Upper lobe of right lung (tissue), 1 donor: ENCODE results near the gene FIP1L1. TPM values are rescaled to one million over a fixed set of nuclear protein-coding genes. Genes with fewer than 3 reads are reported as not detected.
"Not testable (repeated sequence)": the region's sequence is repeated elsewhere in the genome, so short reads cannot be mapped to it uniquely, and the experiment has no call there.

Experiments used
- ATAC-seq: fragments of 200-7000 bp; cut with Tn5 transposase; one replicate; pipeline ENCODE4 v1.9.1; 2020; ENCODE audit warnings: mild to moderate bottlenecking, moderate library complexity
- DNase-seq: peaks from one replicate; pipeline ENCODE4 v3.0.0-alpha.2; 2020
- H3K27ac ChIP-seq: fragments of 200-600 bp; one replicate; pipeline ENCODE4 v1.8.0; 2022
- H3K27me3 ChIP-seq: fragments of 200-600 bp; one replicate; pipeline ENCODE4 v1.8.0; 2022; ENCODE audit warnings: mild to moderate bottlenecking
- H3K36me3 ChIP-seq: fragments of 200-600 bp; one replicate; pipeline ENCODE4 v1.8.0; 2022
- H3K4me1 ChIP-seq: fragments of 200-600 bp; one replicate; pipeline ENCODE4 v1.8.0; 2022
- H3K4me3 ChIP-seq: fragments of 200-600 bp; one replicate; pipeline ENCODE4 v1.8.0; 2022; ENCODE audit warnings: mild to moderate bottlenecking
- H3K9me3 ChIP-seq: fragments of 200-600 bp; one replicate; pipeline ENCODE4 v1.8.0; 2022
- intact Hi-C: fragments of 100-400 bp; cut with DNase I; formaldehyde crosslinking; loops from one replicate; pipeline ENCODE4 v1.11.0; 2022
- total RNA-seq: library from RNA; stranded (reverse); fragmentation: NEBNext Ultra II Directional; extraction: Animal tissue kit (Norgen Biotek cat#: 25700); gene quantifications from one replicate; pipeline ENCODE4 v1.2.1, GENCODE V29; 2021
- TF ChIP-seq, protein P1 (sequence below): fragments of 200-600 bp; IDR thresholded peaks from one replicate; pipeline ENCODE4 v1.8.0; 2022; ENCODE audit warnings: antibody characterized with exemption
- donor health status: DM: no; HTN: yes; CAD: no; lungs with severe emphysema.

Gene FIP1L1
- total RNA-seq, 1 donor from 2014 or later: 39.0 TPM

DNA sequence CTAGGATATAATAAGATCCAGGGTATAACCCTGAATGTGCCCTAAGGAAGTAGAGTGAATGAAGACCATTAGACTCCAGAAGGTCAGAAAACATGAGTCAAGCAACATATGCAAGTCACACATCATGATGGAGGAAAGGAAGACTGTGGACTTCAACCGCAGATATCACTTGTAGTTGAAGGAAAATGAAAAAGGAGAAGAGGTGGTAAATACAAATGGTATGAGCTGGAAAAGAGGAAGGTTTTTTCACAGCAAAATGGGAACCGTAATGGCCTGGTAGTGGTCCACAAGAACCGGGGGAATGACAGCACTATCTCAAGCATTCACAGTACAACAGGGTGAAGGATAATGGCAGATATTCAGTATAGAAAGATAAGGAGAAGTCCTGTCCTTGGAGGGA, 6.4 kb upstream of the FIP1L1 start:
- intact Hi-C loops: no loop called here
- ATAC-seq (no peak), DNase-seq (no peak)
- Histone ChIP-seq H3K4me3 (no peak overlapping the region), H3K4me1 (no peaks in the 10 kb centered on the region), H3K9me3 (no peaks in the 10 kb centered on the region), H3K27me3 (peaks cover 9% of the 10 kb centered on the region), H3K27ac (no peak overlapping the region), H3K36me3 (no peaks in the 10 kb centered on the region)
- TF ChIP-seq, protein P1, sequence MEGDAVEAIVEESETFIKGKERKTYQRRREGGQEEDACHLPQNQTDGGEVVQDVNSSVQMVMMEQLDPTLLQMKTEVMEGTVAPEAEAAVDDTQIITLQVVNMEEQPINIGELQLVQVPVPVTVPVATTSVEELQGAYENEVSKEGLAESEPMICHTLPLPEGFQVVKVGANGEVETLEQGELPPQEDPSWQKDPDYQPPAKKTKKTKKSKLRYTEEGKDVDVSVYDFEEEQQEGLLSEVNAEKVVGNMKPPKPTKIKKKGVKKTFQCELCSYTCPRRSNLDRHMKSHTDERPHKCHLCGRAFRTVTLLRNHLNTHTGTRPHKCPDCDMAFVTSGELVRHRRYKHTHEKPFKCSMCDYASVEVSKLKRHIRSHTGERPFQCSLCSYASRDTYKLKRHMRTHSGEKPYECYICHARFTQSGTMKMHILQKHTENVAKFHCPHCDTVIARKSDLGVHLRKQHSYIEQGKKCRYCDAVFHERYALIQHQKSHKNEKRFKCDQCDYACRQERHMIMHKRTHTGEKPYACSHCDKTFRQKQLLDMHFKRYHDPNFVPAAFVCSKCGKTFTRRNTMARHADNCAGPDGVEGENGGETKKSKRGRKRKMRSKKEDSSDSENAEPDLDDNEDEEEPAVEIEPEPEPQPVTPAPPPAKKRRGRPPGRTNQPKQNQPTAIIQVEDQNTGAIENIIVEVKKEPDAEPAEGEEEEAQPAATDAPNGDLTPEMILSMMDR: no peak

DNA sequence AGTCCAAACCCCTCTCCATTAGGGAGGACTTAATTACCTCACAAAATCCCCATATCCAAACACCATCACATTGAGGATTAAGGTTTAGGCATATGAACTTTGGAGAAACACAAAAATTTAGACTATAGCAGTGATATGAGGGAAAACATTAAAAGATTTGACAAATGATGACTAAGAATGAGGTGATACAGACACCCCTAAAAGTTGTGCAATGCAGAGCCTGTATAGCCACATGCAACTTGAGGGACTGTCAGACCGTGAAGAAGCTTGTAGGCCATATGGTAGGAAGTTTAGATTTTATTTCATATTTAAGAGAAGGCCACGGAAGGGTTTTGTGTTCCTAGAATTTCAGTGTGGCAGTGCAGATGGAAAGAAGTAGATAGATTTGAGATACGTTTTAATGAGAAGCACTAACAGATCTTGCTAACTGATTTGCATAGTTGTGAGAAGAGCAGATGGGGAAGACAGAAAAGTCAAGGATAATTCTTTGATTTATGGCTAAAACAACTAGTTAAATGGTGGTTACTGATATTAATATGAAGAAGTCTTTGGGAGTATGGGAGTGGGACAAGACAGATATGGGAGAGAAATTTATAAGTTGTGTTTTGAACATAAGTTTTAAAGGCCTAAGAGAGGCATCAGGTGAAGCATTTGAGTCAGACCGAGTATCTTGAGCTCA, 5.5 kb upstream of the FIP1L1 start:
- intact Hi-C loops: no loop called here

DNA sequence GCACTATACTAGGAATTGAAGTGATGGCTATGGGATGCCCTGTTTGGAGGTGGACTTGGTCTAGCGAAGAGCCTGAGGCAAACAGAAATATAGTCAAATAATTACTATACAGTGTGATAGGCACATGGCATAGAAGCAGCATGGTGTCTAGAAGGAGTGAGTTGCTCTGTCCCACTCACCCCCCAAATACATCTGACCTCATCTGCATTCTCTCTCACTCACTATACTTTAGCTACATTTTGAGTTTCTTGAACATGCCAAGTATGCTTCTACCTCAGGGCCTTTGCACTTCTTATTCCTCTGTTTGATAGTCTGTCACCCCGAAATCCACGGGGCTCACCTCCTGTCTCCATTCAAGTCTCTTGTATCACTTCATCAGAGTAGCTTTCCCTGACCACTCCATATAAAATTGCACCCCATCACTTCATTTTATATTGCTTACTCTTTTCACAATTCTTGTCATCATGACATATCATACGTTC, 2.6 kb upstream of the FIP1L1 start:
- peaks cover 16% of the 10 kb centered on the region for H3K4me1 ChIP-seq
- H3K27ac ChIP-seq: no peak overlapping the region
- H3K36me3 ChIP-seq: no peaks in the 10 kb centered on the region
- no peak for ATAC-seq
- H3K4me3 ChIP-seq: no peak overlapping the region
- no peaks in the 10 kb centered on the region for H3K9me3 ChIP-seq
- TF ChIP-seq, protein P1: no peak
- H3K27me3 ChIP-seq: peaks cover 9% of the 10 kb centered on the region
- intact Hi-C loops: no loop called here
- DNase-seq: no peak

More for the DNA sequence above, 5.5 kb upstream of the FIP1L1 start:
- DNase-seq: no peak
- peaks cover 9% of the 10 kb centered on the region for H3K27me3 ChIP-seq
- no peaks in the 10 kb centered on the region for H3K36me3 ChIP-seq
- H3K27ac ChIP-seq: no peak overlapping the region
- no peaks in the 10 kb centered on the region for H3K9me3 ChIP-seq
- H3K4me3 ChIP-seq: no peak overlapping the region
- peaks cover 4% of the 10 kb centered on the region for H3K4me1 ChIP-seq
- ATAC-seq: no peak
- TF ChIP-seq, protein P1: no peak

DNA sequence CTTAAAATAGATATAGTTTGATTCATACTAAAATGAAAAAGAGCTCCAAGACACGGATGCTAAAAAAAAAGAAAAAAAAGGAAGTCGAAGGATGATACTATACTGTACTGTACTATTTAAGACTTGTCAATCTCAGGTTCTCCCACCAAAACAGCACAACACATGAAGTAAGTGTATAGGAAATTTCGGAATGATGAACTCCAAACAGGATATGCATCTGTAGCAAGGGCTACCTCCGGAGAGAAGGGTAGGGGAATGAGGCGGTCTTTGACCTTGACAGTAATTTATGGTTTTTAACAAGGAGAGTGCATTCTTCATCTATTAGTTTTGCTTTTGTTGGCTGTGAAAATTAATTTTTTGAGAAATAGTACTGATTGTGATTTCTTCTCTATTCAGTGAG, 541 bp upstream of the FIP1L1 start:
- Histone ChIP-seq H3K9me3 (no peaks in the 10 kb centered on the region), H3K27me3 (no peaks in the 10 kb centered on the region), H3K27ac (peak overlapping the region; percentile 91), H3K4me1 (peaks cover 17% of the 10 kb centered on the region), H3K4me3 (peak overlapping the region; percentile 92), H3K36me3 (peaks cover under 1% of the 10 kb centered on the region)
- TF ChIP-seq, protein P1: no peak
- DNase-seq: no peak
- ATAC-seq: no peak
- intact Hi-C loops: no loop called here

DNA sequence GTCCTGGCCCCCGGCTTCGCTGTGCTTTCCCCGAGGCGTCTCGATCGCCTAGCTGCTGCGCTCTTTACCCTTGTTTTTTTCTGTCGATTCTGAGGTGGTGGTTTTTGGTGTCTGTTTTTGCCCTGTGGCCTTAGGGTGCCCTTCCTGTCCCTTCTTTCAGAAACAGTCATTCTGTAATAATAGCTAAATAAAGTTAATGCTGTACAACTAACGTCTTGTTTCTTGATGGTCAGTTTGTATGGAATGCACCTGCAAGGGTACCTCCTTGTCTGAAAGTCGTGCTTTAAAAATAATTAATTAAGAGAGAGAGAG, 686 bp downstream of the FIP1L1 start:
- Histone ChIP-seq H3K9me3 (no peaks in the 10 kb centered on the region), H3K27me3 (no peaks in the 10 kb centered on the region), H3K36me3 (peaks cover 11% of the 10 kb centered on the region), H3K4me3 (peak overlapping the region; percentile 92), H3K4me1 (peaks cover 17% of the 10 kb centered on the region), H3K27ac (peak overlapping the region; percentile 91)
- TF ChIP-seq, protein P1: no peak
- no peak for ATAC-seq
- intact Hi-C loops: no loop called here
- no peak for DNase-seq

DNA sequence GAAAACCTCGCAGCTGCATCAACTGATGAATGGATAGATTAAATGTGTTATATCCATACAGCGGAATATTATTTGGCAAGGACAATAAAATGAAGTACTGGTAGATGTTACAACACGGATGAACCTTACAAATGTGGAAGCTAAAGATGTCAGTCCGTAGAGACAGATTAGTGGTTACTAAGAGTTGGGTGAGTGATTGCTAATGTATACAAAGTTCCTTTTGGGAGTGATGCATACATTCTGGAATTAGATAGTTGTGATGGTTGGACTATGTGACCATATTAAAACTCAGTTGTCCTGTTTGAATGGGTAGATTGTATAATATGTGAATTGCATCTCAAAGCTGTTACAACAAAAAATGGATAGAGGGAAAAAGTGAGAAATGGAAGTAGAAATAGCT, 2.8 kb downstream of the FIP1L1 start:
- peaks cover 32% of the 10 kb centered on the region for H3K36me3 ChIP-seq
- ATAC-seq: no peak
- H3K4me1 ChIP-seq: peaks cover 17% of the 10 kb centered on the region
- H3K9me3 ChIP-seq: no peaks in the 10 kb centered on the region
- no peak overlapping the region for H3K4me3 ChIP-seq
- intact Hi-C loops: no loop called here
- no peak overlapping the region for H3K27ac ChIP-seq
- TF ChIP-seq, protein P1: no peak
- DNase-seq: no peak
- no peaks in the 10 kb centered on the region for H3K27me3 ChIP-seq

DNA sequence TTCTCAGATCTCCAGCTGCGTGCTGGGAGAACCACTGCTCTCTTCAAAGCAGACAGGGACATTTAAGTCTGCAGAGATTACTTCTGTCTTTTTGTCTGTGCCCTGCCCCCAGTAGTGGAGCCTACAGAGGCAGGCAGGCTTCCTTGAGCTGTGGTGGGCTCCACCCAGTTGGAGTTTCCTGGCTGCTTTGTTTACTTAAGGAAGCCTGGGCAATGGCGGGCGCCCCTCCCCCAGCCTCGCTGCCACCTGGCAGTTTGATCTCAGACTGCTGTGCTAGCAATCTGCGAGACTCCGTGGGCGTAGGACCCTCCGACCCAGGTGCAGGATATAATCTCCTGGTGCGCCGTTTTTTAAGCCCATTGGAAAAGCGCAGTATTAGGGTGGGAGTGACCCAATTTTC, 32.0 kb downstream of the FIP1L1 start:
- H3K4me3 ChIP-seq, intact Hi-C loops, ATAC-seq, H3K27me3 ChIP-seq, H3K27ac ChIP-seq, H3K4me1 ChIP-seq, H3K36me3 ChIP-seq, H3K9me3 ChIP-seq: not testable (repeated sequence)
- DNase-seq: peak; percentile 46
